Stimulated activated CD8-positive, alpha-beta memory T cell treated with anti-CD3 and anti-CD28 coated beads, Interleukin-2, amount 100 ng/mL, for 48 hours (primary cell): ENCODE results near the gene TMEM132D.
"Not testable (repeated sequence)": the region's sequence is repeated elsewhere in the genome, so short reads cannot be mapped to it uniquely, and the experiment has no call there.

Source experiments
- DNase-seq, 2 donors: peaks; one replicate each; pipeline ENCODE4 v3.0.0-alpha.2; 2020; ENCODE audit warnings: low read depth in 2 of 2

The TMEM132D gene

GRCh38 chr12:129064209-129064855 is 839.5 kb downstream of the TMEM132D start:
- DNase-seq: no peak

- DNase-seq: no peak
Observed at GRCh38 chr12:129063600-129063999, 840.2 kb downstream of the TMEM132D start.

GRCh38 chr12:129053232-129053631 is 850.6 kb downstream of the TMEM132D start:
- no peak for DNase-seq

- no peak for DNase-seq
Observed at GRCh38 chr12:129052373-129052772, 851.5 kb downstream of the TMEM132D start.

- DNase-seq: no peak
Observed at GRCh38 chr12:129049917-129050316, 853.9 kb downstream of the TMEM132D start.

GRCh38 chr12:129043334-129043733 is 860.5 kb downstream of the TMEM132D start:
- not testable (repeated sequence) for DNase-seq

GRCh38 chr12:129036135-129036534 is 867.7 kb downstream of the TMEM132D start:
- DNase-seq: no peak

- no peak for DNase-seq
Observed at GRCh38 chr12:129034558-129035289, 869.1 kb downstream of the TMEM132D start.

GRCh38 chr12:129028844-129029243 is 875.0 kb downstream of the TMEM132D start:
- no peak for DNase-seq

- DNase-seq: no peak
Observed at GRCh38 chr12:129025055-129025454, 878.8 kb downstream of the TMEM132D start.
